A673 (cell line): ENCODE results near the gene RALB. TPM values are rescaled to one million over a fixed set of nuclear protein-coding genes. Genes with fewer than 3 reads are reported as not detected.

ENCODE experiments used
- BruUV-seq: library from RNA; stranded (reverse); fragments of 400-500 nt; replicated peaks from 2 replicates; lab custom pipeline; 2021; lab: Mats Ljungman, UMichigan
- CTCF ChIA-PET: fragments of 300-600 bp; sonication (Branson Sonifier 250); formaldehyde crosslinking; loops from one replicate; lab custom pipeline; 2022; ENCODE audit warnings: antibody characterized with exemption; lab: Charles Lee
- POLR2A ChIA-PET: fragments of 300-600 bp; sonication (Branson Sonifier 250); formaldehyde crosslinking; loops from one replicate; lab custom pipeline; 2022; ENCODE audit warnings: antibody characterized with exemption; ENCODE audit not compliant: low non-redundant PET; lab: Charles Lee
- DNase-seq: peaks from one replicate; pipeline ENCODE4 v3.0.0-alpha.2; 2015; ENCODE audit warnings: low spot score
- H3K27ac ChIP-seq: fragments of 200-600 bp; sonication (generic); 2 replicates; pipeline ENCODE4 v1.5.1; 2016; ENCODE audit warnings: mixed run types, low read depth, mild to moderate bottlenecking, mixed read lengths, antibody characterized with exemption, low read length; ENCODE audit not compliant: poor library complexity, severe bottlenecking
- H3K27me3 ChIP-seq: fragments of 200-600 bp; sonication (generic); replicated peaks from 2 replicates; pipeline ENCODE4 v1.6.1; 2017; ENCODE audit warnings: mixed run types, low read depth, mild to moderate bottlenecking, mixed read lengths, antibody characterized with exemption, low read length; ENCODE audit not compliant: insufficient read depth, poor library complexity
- H3K36me3 ChIP-seq: fragments of 200-600 bp; sonication (generic); 2 replicates; pipeline ENCODE4 v1.6.1; 2016; ENCODE audit warnings: mixed run types, mild to moderate bottlenecking, mixed read lengths, antibody characterized with exemption, low read length; ENCODE audit not compliant: insufficient read depth, poor library complexity, severe bottlenecking
- H3K4me1 ChIP-seq: fragments of 200-600 bp; sonication (generic); 2 replicates; pipeline ENCODE4 v1.6.1; 2017; ENCODE audit warnings: mixed run types, mild to moderate bottlenecking, mixed read lengths, antibody characterized with exemption, low read length; ENCODE audit not compliant: insufficient read depth, poor library complexity, severe bottlenecking
- H3K4me3 ChIP-seq: fragments of 200-600 bp; sonication (generic); 2 replicates; pipeline ENCODE4 v1.5.1; 2016; ENCODE audit warnings: low read depth, mixed run types, mild to moderate bottlenecking, mixed read lengths, low read length; ENCODE audit not compliant: poor library complexity, severe bottlenecking
- H3K9me3 ChIP-seq: fragments of 200-600 bp; sonication (generic); 2 replicates; pipeline ENCODE4 v1.6.1; 2016; ENCODE audit warnings: mixed run types, low read depth, mild to moderate bottlenecking, mixed read lengths, antibody characterized with exemption, low read length; ENCODE audit not compliant: poor library complexity, severe bottlenecking
- EZH2 ChIP-seq: fragments of 200-600 bp; sonication (generic); IDR thresholded peaks from 2 replicates; pipeline ENCODE4 v1.6.1; 2017; ENCODE audit warnings: borderline replicate concordance, low read depth, mild to moderate bottlenecking, mixed read lengths, antibody characterized with exemption, low read length; ENCODE audit not compliant: poor library complexity, severe bottlenecking
- intact Hi-C: fragments of 100-400 bp; cut with micrococcal nuclease; formaldehyde crosslinking; loops from one replicate; pipeline ENCODE4 v1.10.0; 2022; ENCODE audit not compliant: unreplicated experiment
- total RNA-seq: library from RNA; stranded (reverse); gene quantifications from 2 replicates; pipeline ENCODE4 v1.2.3, GENCODE V29; 2021
- TF ChIP-seq, protein P1 (sequence below): fragments of 300-800, 200-600 bp; sonication (generic); conservative IDR thresholded peaks from 2 replicates; pipeline ENCODE4 v1.5.1; 2017; ENCODE audit warnings: low read depth, mild to moderate bottlenecking, antibody characterized with exemption, low read length, moderate library complexity, mixed read lengths

The RALB gene
- total RNA-seq, 1 experiment from 2014 or later = 47.0 TPM

DNA sequence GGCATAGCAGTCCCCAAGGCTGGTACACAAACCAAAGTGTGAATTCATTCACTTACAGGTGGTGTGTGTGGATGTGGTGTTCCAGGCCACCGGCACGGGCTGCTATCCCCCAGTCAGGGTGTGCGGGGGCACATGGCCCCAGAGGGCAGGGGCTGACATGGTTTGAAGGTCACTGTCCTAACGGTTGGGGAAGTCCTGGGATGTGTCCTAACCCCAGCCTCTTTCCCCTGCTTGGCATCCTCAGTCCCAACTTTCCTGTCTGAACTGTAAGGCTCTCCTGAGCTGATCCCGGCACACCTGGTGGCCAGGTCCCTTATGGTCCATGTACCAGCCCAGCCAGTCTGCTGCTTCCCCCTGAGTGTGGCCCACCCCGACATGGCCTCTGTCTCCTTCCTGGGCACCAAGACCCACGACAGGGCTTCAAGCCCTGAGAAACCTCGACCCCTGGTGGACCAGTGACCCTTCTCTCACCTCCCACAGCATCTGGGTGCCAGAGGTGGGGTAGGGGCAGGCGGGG, 27.0 kb upstream of the RALB start:
- BruUV-seq = no TSS peak
- intact Hi-C loops = no loop called here
- H3K9me3 ChIP-seq = no peaks in the 10 kb centered on the region

DNA sequence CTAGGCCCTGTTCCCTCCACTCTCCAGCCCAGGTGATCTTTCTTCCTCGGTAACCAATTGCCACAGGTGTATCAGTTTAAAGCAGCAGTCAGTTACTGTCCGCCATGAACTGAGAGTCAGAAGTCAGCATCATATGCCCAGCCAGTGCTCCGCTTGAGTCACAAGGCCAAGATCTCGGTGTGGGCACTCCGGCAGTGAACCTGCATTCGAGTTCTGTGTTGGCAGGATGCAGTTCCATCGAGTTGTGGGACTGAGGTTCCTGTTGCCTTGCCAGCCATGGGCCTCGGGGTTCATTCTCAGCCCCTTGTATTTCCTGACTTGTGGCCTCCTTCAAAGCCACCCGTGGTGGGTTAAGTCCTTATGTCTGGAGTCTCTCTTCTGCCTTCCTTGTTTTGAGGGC, 26.3 kb upstream of the RALB start:
- no TSS peak for BruUV-seq
- intact Hi-C loops = no loop called here

More for the DNA sequence above, 27.0 kb upstream of the RALB start:
- Histone ChIP-seq H3K27ac (no peak overlapping the region), H3K36me3 (no peaks in the 10 kb centered on the region), H3K4me3 (no peak overlapping the region), H3K27me3 (no peaks in the 10 kb centered on the region), H3K4me1 (peaks cover 18% of the 10 kb centered on the region)
- no peak for DNase-seq
- POLR2A ChIA-PET = no interaction called here
- CTCF ChIA-PET = no interaction called here
- TF ChIP-seq, protein P1, sequence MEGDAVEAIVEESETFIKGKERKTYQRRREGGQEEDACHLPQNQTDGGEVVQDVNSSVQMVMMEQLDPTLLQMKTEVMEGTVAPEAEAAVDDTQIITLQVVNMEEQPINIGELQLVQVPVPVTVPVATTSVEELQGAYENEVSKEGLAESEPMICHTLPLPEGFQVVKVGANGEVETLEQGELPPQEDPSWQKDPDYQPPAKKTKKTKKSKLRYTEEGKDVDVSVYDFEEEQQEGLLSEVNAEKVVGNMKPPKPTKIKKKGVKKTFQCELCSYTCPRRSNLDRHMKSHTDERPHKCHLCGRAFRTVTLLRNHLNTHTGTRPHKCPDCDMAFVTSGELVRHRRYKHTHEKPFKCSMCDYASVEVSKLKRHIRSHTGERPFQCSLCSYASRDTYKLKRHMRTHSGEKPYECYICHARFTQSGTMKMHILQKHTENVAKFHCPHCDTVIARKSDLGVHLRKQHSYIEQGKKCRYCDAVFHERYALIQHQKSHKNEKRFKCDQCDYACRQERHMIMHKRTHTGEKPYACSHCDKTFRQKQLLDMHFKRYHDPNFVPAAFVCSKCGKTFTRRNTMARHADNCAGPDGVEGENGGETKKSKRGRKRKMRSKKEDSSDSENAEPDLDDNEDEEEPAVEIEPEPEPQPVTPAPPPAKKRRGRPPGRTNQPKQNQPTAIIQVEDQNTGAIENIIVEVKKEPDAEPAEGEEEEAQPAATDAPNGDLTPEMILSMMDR = no peak
- no peak for TF ChIP-seq EZH2

GRCh38 chr2:120227111-120227991, 25.3 kb upstream of the RALB start:
- H3K27me3 ChIP-seq = no peaks in the 10 kb centered on the region
- no peaks in the 10 kb centered on the region for H3K9me3 ChIP-seq
- intact Hi-C loops = no loop called here
- no TSS peak for BruUV-seq
- ChIA-PET CTCF (no interaction called here), POLR2A (no interaction called here)
- no peak overlapping the region for H3K4me3 ChIP-seq
- no peak overlapping the region for H3K27ac ChIP-seq
- H3K4me1 ChIP-seq = peaks cover 3% of the 10 kb centered on the region
- DNase-seq = no peak
- H3K36me3 ChIP-seq = no peaks in the 10 kb centered on the region
- no peak for TF ChIP-seq EZH2
- TF ChIP-seq, protein P1 = no peak

More for the DNA sequence above, 26.3 kb upstream of the RALB start:
- H3K36me3 ChIP-seq = no peaks in the 10 kb centered on the region
- no peak for DNase-seq
- ChIA-PET CTCF (no interaction called here), POLR2A (no interaction called here)
- H3K9me3 ChIP-seq = no peaks in the 10 kb centered on the region
- no peak overlapping the region for H3K4me3 ChIP-seq
- TF ChIP-seq, protein P1 = no peak
- H3K27ac ChIP-seq = no peak overlapping the region
- peaks cover 14% of the 10 kb centered on the region for H3K4me1 ChIP-seq
- no peaks in the 10 kb centered on the region for H3K27me3 ChIP-seq
